IPS DF 6.9 (cell line): ENCODE data around the gene RHCG.

Source experiments
- DNase-seq: peaks from one replicate; pipeline ENCODE4 v3.0.0-alpha.2; 2013; ENCODE audit warnings: low read depth, low spot score
- H3K27ac ChIP-seq: one replicate; pipeline ENCODE4 v1.5.1; 2013; ENCODE audit warnings: low read length, control low read depth
- H3K27me3 ChIP-seq: 2 replicates; pipeline ENCODE4 v1.6.1; 2013; ENCODE audit warnings: mild to moderate bottlenecking, low read length; ENCODE audit not compliant: control insufficient read depth, insufficient read depth
- H3K36me3 ChIP-seq: 2 replicates; pipeline ENCODE4 v1.6.1; 2013; ENCODE audit warnings: low read length; ENCODE audit not compliant: control insufficient read depth, insufficient read depth
- H3K4me1 ChIP-seq: 2 replicates; pipeline ENCODE4 v1.6.1; 2013; ENCODE audit warnings: low read length; ENCODE audit not compliant: control insufficient read depth, insufficient read depth
- H3K4me3 ChIP-seq: 2 replicates; pipeline ENCODE4 v1.5.1; 2013; ENCODE audit warnings: mild to moderate bottlenecking, low read length
- H3K9me3 ChIP-seq: 2 replicates; pipeline ENCODE4 v1.6.1; 2013; ENCODE audit warnings: low read length, inconsistent platforms; ENCODE audit not compliant: control insufficient read depth, insufficient read depth
- WGBS: extraction: QIAGEN DNeasy Blood & Tissue Kit; methylation state at CpG from one replicate; pipeline ENCODE4 v1.1.7; 2013; ENCODE audit warnings: mixed read lengths, missing lambda C conversion rate; ENCODE audit not compliant: insufficient read length, insufficient coverage; 5-methylcytosine and 5-hydroxymethylcytosine counted together

Gene RHCG

DNA sequence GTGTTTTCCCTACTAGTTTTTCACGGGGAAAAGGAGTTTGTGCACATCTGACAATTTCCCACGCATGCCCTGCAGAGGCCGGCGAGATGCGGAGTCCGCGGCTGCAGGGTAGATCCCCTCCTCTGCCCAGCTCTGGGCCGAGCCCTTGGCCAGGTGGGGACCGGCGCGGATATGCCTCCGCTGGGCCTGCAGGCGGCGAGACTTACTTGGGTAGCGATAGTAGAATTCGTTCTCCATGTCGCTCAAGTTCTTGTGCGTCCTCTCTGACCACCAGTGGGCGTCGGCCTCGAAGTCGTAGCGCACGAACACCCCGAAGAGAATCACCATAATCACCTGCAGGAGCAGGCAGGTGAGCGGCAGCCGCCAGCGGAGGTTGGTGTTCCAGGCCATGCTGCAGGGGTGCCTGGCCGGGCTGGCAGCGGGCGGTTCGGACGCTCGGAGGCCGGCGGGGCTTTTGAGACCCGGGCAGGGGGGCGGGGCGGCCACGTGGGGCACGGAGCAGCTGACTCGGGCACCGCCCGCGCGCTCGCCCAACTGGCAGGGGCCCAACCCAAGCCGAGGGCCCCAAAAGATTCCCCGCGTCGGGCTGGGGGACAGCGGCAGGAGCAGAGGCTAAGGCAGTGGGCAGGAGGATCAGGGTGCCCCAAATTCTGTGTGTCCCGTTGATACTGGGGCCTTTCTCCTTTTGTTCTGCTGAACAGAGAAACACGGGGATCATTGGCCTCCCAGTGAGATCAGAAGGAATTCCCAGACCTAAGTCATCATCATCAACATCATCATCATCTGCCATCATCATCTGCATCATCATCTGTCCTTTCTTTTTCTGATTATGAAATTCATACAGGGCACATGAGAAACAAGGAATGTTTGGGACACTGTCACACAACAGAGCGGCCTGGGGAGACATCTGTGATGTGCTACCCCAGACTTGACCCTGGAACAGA, at the start of gene RHCG:
Gene RHCG (minus strand): TSS at position 429 of the 944 bp plus-strand sequence. CDS start 39 bp downstream, at position 390.
- Histone ChIP-seq H3K36me3 (no peaks in the 10 kb centered on the region), H3K4me3 (peak within 1 kb of the TSS; percentile 45; the same call in 1 of the 2 replicates), H3K27me3 (peaks cover 4% of the 10 kb centered on the region; the same call in 1 of the 2 replicates), H3K9me3 (no peaks in the 10 kb centered on the region), H3K27ac (no peak within 1 kb of the TSS), H3K4me1 (no peaks in the 10 kb centered on the region)
- no CpG with 5 or more reads among the region's 55 CpGs for WGBS
- DNase-seq: peak; percentile 81

GRCh38 chr15:89543389-89543788, 47.0 kb upstream of the RHCG start:
- H3K4me1 ChIP-seq: no peaks in the 10 kb centered on the region
- no peak for DNase-seq
- no peaks in the 10 kb centered on the region for H3K27me3 ChIP-seq
- no peak overlapping the region for H3K4me3 ChIP-seq
- WGBS: no CpG with 5 or more reads among the region's 4 CpGs
- no peaks in the 10 kb centered on the region for H3K36me3 ChIP-seq
- no peak overlapping the region for H3K27ac ChIP-seq
- H3K9me3 ChIP-seq: no peaks in the 10 kb centered on the region

GRCh38 chr15:89542369-89542768, 46.0 kb upstream of the RHCG start:
- Histone ChIP-seq H3K27me3 (no peaks in the 10 kb centered on the region), H3K4me1 (no peaks in the 10 kb centered on the region), H3K4me3 (no peak overlapping the region), H3K36me3 (no peaks in the 10 kb centered on the region), H3K9me3 (no peaks in the 10 kb centered on the region), H3K27ac (no peak overlapping the region)
- DNase-seq: no peak
- WGBS: no CpG with 5 or more reads among the region's 3 CpGs

DNA sequence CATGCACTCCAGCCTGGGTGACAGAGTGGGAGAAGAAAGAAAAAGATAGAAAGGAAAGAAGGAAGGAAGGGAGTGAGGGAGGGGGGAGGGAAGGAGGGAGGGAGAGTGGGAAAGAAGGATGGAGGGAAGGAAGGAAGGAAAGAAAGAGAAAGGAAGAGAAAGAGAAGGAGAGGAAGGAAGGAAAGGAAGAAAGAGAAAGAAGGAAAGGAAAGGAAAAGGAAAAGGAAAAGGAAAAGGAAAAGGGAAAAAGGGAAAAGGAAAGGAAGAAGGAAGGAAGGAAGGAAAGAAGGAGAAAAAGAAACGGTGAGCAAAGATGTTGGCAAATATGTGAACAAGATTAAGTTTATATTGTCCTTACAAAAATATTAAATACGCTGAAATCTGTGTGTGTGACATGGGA, 42.6 kb upstream of the RHCG start:
- no peak for DNase-seq
- H3K27me3 ChIP-seq: no peaks in the 10 kb centered on the region
- no peaks in the 10 kb centered on the region for H3K9me3 ChIP-seq
- whole genome bisulfite sequencing: no CpG with 5 or more reads among the region's 2 CpGs
- H3K36me3 ChIP-seq: no peaks in the 10 kb centered on the region
- H3K4me3 ChIP-seq: no peak overlapping the region
- H3K4me1 ChIP-seq: no peaks in the 10 kb centered on the region
- H3K27ac ChIP-seq: no peak overlapping the region

- H3K27me3 ChIP-seq: no peaks in the 10 kb centered on the region
- H3K4me1 ChIP-seq: 0 out of 2 replicates have a peak, but pooled peaks cover 2% of the 10 kb centered on the region
- H3K4me3 ChIP-seq: no peak overlapping the region
- H3K27ac ChIP-seq: no peak overlapping the region
- WGBS: no CpG with 5 or more reads among the region's 4 CpGs
- no peaks in the 10 kb centered on the region for H3K36me3 ChIP-seq
- H3K9me3 ChIP-seq: no peaks in the 10 kb centered on the region
- DNase-seq: no peak
Observed at GRCh38 chr15:89533861-89534544, 37.6 kb upstream of the RHCG start.

DNA sequence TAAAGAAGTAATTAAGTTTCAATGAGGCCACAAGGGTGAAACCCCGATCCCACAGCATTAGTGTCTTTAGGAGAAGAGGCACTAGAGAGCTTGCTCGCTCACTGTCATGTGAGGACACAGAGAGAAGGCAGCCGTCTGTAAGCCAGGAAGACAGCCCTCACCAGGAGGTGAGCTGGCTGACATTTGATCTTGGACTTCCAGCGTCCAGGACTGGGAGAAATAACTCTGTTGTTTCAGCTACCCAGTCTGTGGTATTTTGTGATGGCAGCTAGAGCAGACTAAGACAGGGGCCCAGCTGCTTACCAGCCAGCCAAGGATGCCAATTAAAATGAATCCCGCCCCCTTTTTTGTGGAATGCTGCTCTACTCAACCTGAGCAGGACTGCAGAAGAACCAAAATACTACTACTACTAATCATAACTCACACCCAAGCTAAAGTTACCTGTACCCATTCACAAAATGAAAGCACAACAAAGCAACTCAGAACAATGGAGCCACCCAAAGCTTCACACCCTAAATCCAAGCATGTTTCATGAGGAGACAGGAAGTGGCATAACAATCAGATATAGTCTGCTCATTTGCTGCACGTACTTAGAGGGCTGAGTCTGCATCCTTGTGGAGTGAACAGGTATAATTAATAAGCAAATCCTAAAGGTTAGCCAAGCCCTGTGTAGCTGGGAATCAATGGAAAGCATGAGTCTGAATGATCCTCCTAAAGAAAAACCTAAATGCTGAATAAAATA, 35.6 kb upstream of the RHCG start:
- H3K4me3 ChIP-seq: no peak overlapping the region
- no CpG with 5 or more reads among the region's 6 CpGs for WGBS
- no peaks in the 10 kb centered on the region for H3K9me3 ChIP-seq
- H3K4me1 ChIP-seq: 0 out of 2 replicates have a peak, but pooled peaks cover 2% of the 10 kb centered on the region
- no peak overlapping the region for H3K27ac ChIP-seq
- DNase-seq: no peak
- no peaks in the 10 kb centered on the region for H3K27me3 ChIP-seq
- no peaks in the 10 kb centered on the region for H3K36me3 ChIP-seq

GRCh38 chr15:89530976-89531375, 34.6 kb upstream of the RHCG start:
- no peaks in the 10 kb centered on the region for H3K36me3 ChIP-seq
- no peak overlapping the region for H3K27ac ChIP-seq
- H3K4me1 ChIP-seq: 0 out of 2 replicates have a peak, but pooled peaks cover 2% of the 10 kb centered on the region
- no peaks in the 10 kb centered on the region for H3K9me3 ChIP-seq
- no peak for DNase-seq
- no peak overlapping the region for H3K4me3 ChIP-seq
- WGBS: no CpG with 5 or more reads among the region's 5 CpGs
- H3K27me3 ChIP-seq: no peaks in the 10 kb centered on the region

DNA sequence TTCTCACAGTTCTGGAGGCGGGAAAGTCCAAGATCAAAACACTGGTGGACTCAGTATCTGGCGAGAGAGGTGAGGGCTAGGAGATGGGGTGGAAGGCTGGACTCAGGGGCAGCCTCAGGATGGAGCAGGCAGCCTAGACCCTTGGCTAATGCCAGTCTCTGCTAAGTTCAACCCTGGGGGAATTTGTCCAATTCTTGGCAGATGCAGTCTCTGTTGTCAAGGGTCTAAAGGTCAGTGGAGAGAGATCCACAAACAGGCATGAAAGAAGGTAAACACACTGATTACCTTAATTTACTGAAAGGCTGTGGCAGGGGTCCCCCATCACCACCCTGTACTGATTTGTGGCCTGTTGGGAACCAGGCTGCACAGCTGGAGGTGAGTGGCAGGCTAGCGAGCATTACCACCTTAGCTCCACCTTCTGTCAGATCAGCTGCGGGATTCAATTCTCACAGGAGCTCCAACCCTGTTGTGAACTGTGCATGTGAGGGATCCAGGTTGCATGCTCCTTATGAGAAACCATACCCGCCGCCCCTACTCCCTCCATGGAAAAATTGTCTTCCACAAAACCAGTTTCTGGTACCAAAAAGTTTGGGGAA, 32.5 kb upstream of the RHCG start:
- Histone ChIP-seq H3K9me3 (no peaks in the 10 kb centered on the region), H3K36me3 (no peaks in the 10 kb centered on the region), H3K27me3 (no peaks in the 10 kb centered on the region), H3K27ac (no peak overlapping the region), H3K4me3 (no peak overlapping the region), H3K4me1 (0 out of 2 replicates have a peak, but pooled peaks cover 2% of the 10 kb centered on the region)
- no CpG with 5 or more reads among the region's 6 CpGs for WGBS
- no peak for DNase-seq

DNA sequence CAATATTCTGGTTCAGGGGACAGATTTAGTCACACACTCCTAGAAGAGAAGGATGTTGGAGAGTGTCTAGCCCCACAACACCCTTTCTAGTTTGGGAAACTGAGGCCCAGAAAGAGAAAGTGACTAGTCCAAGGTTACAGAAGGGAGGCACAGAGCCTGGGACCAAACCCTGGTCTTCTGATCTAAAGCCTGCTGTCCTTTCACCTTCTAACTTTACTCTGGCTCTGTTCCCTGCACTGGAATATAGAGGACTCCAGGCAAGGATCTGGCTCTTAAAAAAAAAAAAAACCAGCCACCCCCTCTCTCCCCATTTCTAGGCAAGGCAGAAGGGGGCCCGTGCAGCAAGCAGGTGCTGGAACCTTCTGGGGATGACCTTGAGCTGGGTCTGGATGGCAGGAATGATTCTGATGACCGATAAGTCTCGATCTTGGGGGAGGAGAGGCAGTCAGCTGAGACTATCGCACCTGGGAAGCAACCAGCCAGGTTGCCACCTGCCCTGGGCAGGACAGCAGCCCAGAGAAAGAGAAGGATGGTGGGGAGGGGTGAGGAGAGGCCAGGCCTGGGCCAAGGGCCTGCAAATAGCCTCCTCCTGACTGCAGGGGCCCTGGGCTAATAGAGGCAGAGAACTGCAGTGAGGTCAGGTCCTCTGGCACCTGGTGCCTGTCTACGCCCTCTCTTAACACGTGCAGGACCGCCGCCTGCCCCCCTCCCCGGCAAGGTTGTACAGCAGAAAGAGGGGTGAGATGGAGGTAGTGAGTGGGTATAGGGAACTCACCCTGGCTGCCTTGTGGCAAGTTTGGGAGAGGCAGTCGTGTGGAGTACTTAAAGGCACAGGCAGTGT, 30.4 kb upstream of the RHCG start:
- H3K27me3 ChIP-seq: no peaks in the 10 kb centered on the region
- no peak for DNase-seq
- no peak overlapping the region for H3K4me3 ChIP-seq
- no peaks in the 10 kb centered on the region for H3K4me1 ChIP-seq
- no peak overlapping the region for H3K27ac ChIP-seq
- no CpG with 5 or more reads among the region's 10 CpGs for WGBS
- H3K36me3 ChIP-seq: no peaks in the 10 kb centered on the region
- H3K9me3 ChIP-seq: no peaks in the 10 kb centered on the region
